Neural progenitor cell (in vitro differentiated cells): ENCODE results near the gene CACNB4. TPM values are rescaled to one million over a fixed set of nuclear protein-coding genes. Genes with fewer than 3 reads are reported as not detected.

Experiments used
- DNase-seq: peaks from one replicate; pipeline ENCODE4 v3.0.0-alpha.2; 2016; ENCODE audit warnings: low spot score
- H2AFZ ChIP-seq: fragments of 200-600 bp; sonication (generic); replicated peaks from 2 replicates; pipeline ENCODE4 v1.6.1; 2016; ENCODE audit warnings: antibody characterized with exemption
- H3F3A ChIP-seq: fragments of 200-600 bp; sonication (generic); 2 replicates; pipeline ENCODE4 v1.6.1; 2016; ENCODE audit warnings: antibody characterized with exemption, low read depth
- H3K27ac ChIP-seq: fragments of 200-600 bp; sonication (generic); 2 replicates; pipeline ENCODE4 v1.5.1; 2016; ENCODE audit warnings: mild to moderate bottlenecking
- H3K27me3 ChIP-seq: fragments of 200-600 bp; sonication (generic); 2 replicates; pipeline ENCODE4 v1.6.1; 2016; ENCODE audit warnings: mild to moderate bottlenecking, moderate library complexity
- H3K36me3 ChIP-seq: fragments of 200-600 bp; sonication (generic); 2 replicates; pipeline ENCODE4 v1.5.1; 2016
- H3K4me1 ChIP-seq: fragments of 200-600 bp; sonication (generic); 2 replicates; pipeline ENCODE4 v1.6.1; 2016; ENCODE audit warnings: mixed run types
- H3K4me2 ChIP-seq: fragments of 200-600 bp; sonication (generic); 2 replicates; pipeline ENCODE4 v1.6.1; 2016
- H3K4me3 ChIP-seq: fragments of 200-600 bp; sonication (generic); 2 replicates; pipeline ENCODE4 v1.5.1; 2016
- H3K79me2 ChIP-seq: fragments of 200-600 bp; sonication (generic); 2 replicates; pipeline ENCODE4 v1.6.1; 2016; ENCODE audit warnings: low read depth
- H3K9ac ChIP-seq: fragments of 200-600 bp; sonication (generic); 2 replicates; pipeline ENCODE4 v1.6.1; 2016
- H3K9me3 ChIP-seq: fragments of 200-600 bp; sonication (generic); 2 replicates; pipeline ENCODE4 v1.5.1; 2016; ENCODE audit warnings: low read depth
- H4K20me1 ChIP-seq: fragments of 200-600 bp; sonication (generic); 2 replicates; pipeline ENCODE4 v1.6.1; 2016; ENCODE audit warnings: low read depth
- H3K27ac Mint-ChIP-seq: 3 replicates; pipeline ENCODE4 v1.8.0; 2021; ENCODE audit warnings: mixed read lengths
- H3K27me3 Mint-ChIP-seq: 2 replicates; pipeline ENCODE4 v1.8.0; 2022; ENCODE audit warnings: low read depth, mild to moderate bottlenecking, inconsistent platforms, moderate library complexity, mixed read lengths; ENCODE audit not compliant: insufficient read depth
- H3K36me3 Mint-ChIP-seq: 3 replicates; pipeline ENCODE4 v1.8.0; 2021; ENCODE audit warnings: mixed read lengths
- H3K4me1 Mint-ChIP-seq: 3 replicates; pipeline ENCODE4 v1.8.0; 2021; ENCODE audit warnings: mixed read lengths
- H3K4me3 Mint-ChIP-seq: 3 replicates; pipeline ENCODE4 v1.8.0; 2021; ENCODE audit warnings: mild to moderate bottlenecking, moderate library complexity, mixed read lengths
- H3K9me3 Mint-ChIP-seq: 3 replicates; pipeline ENCODE4 v1.8.0; 2020; ENCODE audit warnings: mixed read lengths
- CTCF ChIP-seq: fragments of 200-600 bp; sonication (generic); IDR thresholded peaks from 2 replicates; pipeline ENCODE4 v1.5.1; 2017; ENCODE audit warnings: antibody characterized with exemption, mild to moderate bottlenecking
- EZH2 ChIP-seq: fragments of 200-600 bp; sonication (generic); IDR thresholded peaks from 2 replicates; pipeline ENCODE4 v1.6.1; 2017; ENCODE audit warnings: antibody characterized with exemption, mild to moderate bottlenecking, moderate library complexity
- EZH2phosphoT487 ChIP-seq: fragments of 200-600 bp; sonication (generic); IDR thresholded peaks from 2 replicates; pipeline ENCODE4 v1.6.1; 2017; ENCODE audit warnings: antibody characterized with exemption
- total RNA-seq: library from RNA; depleted of rRNA; stranded (reverse); fragments of >200 nt; gene quantifications from 2 replicates; pipeline ENCODE4 v1.2.3, GENCODE V29; 2015; ENCODE audit warnings: low replicate concordance

The CACNB4 gene
- total RNA-seq, 1 donor from 2014 or later = 14.2 TPM

- Mint-ChIP-seq H3K36me3 (no peaks in the 10 kb centered on the region), H3K27me3 (no peaks in the 10 kb centered on the region), H3K4me1 (peaks cover 6% of the 10 kb centered on the region), H3K4me3 (no peak overlapping the region), H3K27ac (no peak overlapping the region), H3K9me3 (no peaks in the 10 kb centered on the region)
- H3F3A ChIP-seq = peaks cover 3% of the 10 kb centered on the region
- TF ChIP-seq EZH2 = no peak
- no peak for TF ChIP-seq EZH2phosphoT487
- TF ChIP-seq CTCF = no peak
- H3K27me3 ChIP-seq = no peaks in the 10 kb centered on the region
- no peak overlapping the region for H3K4me3 ChIP-seq
- no peak overlapping the region for H3K27ac ChIP-seq
- H4K20me1 ChIP-seq = no peaks in the 10 kb centered on the region
- H3K79me2 ChIP-seq = no peaks in the 10 kb centered on the region
- H2AFZ ChIP-seq = no peak overlapping the region
- no peaks in the 10 kb centered on the region for H3K36me3 ChIP-seq
- H3K9ac ChIP-seq = no peak overlapping the region
- no peaks in the 10 kb centered on the region for H3K9me3 ChIP-seq
- no peak for DNase-seq
- H3K4me2 ChIP-seq = no peak overlapping the region
- peaks cover 12% of the 10 kb centered on the region for H3K4me1 ChIP-seq
These were observed 107.8 kb downstream of the CACNB4 start for GRCh38 chr2:151991010-151991409.

GRCh38 chr2:151989378-151989777 lies 109.5 kb downstream of the CACNB4 start:
- TF ChIP-seq CTCF (no peak), EZH2 (no peak), EZH2phosphoT487 (no peak)
- no peaks in the 10 kb centered on the region for H4K20me1 ChIP-seq
- no peak overlapping the region for H3K4me2 ChIP-seq
- H3K36me3 Mint-ChIP-seq = no peaks in the 10 kb centered on the region
- no peak overlapping the region for H3K4me3 Mint-ChIP-seq
- H2AFZ ChIP-seq = no peak overlapping the region
- no peak overlapping the region for H3K27ac ChIP-seq
- H3K27me3 ChIP-seq = no peaks in the 10 kb centered on the region
- DNase-seq = no peak
- peaks cover 6% of the 10 kb centered on the region for H3K4me1 Mint-ChIP-seq
- H3K9ac ChIP-seq = no peak overlapping the region
- no peaks in the 10 kb centered on the region for H3K9me3 Mint-ChIP-seq
- peaks cover 3% of the 10 kb centered on the region for H3F3A ChIP-seq
- H3K9me3 ChIP-seq = no peaks in the 10 kb centered on the region
- no peak overlapping the region for H3K27ac Mint-ChIP-seq
- no peaks in the 10 kb centered on the region for H3K36me3 ChIP-seq
- no peaks in the 10 kb centered on the region for H3K27me3 Mint-ChIP-seq
- no peak overlapping the region for H3K4me3 ChIP-seq
- H3K79me2 ChIP-seq = no peaks in the 10 kb centered on the region
- peaks cover 12% of the 10 kb centered on the region for H3K4me1 ChIP-seq

- TF ChIP-seq EZH2 (no peak), CTCF (no peak), EZH2phosphoT487 (no peak)
- Histone ChIP-seq H3K36me3 (no peaks in the 10 kb centered on the region), H4K20me1 (no peaks in the 10 kb centered on the region), H3K9ac (no peak overlapping the region), H3K79me2 (no peaks in the 10 kb centered on the region), H3K27ac (no peak overlapping the region), H3K4me2 (no peak overlapping the region), H2AFZ (no peak overlapping the region), H3K4me1 (peaks cover 12% of the 10 kb centered on the region), H3K27me3 (no peaks in the 10 kb centered on the region), H3K4me3 (no peak overlapping the region), H3F3A (peaks cover 3% of the 10 kb centered on the region), H3K9me3 (no peaks in the 10 kb centered on the region)
- Mint-ChIP-seq H3K27ac (no peak overlapping the region), H3K27me3 (no peaks in the 10 kb centered on the region), H3K9me3 (no peaks in the 10 kb centered on the region), H3K4me1 (peaks cover 6% of the 10 kb centered on the region), H3K36me3 (no peaks in the 10 kb centered on the region), H3K4me3 (no peak overlapping the region)
- no peak for DNase-seq
These were observed 111.4 kb downstream of the CACNB4 start for GRCh38 chr2:151987484-151987883.
